Loucy (cell line): Measurements from ENCODE around the gene YIF1B.

Experiments used
- H2AFZ ChIP-seq: fragments of 200-600 bp; sonication (generic); 2 replicates; pipeline ENCODE4 v1.6.0; 2016; ENCODE audit warnings: antibody characterized with exemption, mild to moderate bottlenecking, low read length, moderate library complexity
- H3F3A ChIP-seq: fragments of 200-600 bp; 2 replicates; pipeline ENCODE4 v1.6.0; 2016; ENCODE audit warnings: antibody characterized with exemption, low read depth, mild to moderate bottlenecking
- H3K27me3 ChIP-seq: fragments of 200-600 bp; sonication (generic); 2 replicates; pipeline ENCODE4 v1.6.1; 2014; ENCODE audit warnings: low read length, mild to moderate bottlenecking; ENCODE audit not compliant: insufficient read depth, poor library complexity, severe bottlenecking
- H3K36me3 ChIP-seq: fragments of 200-600 bp; sonication (generic); 2 replicates; pipeline ENCODE4 v1.6.1; 2016; ENCODE audit warnings: low read length; ENCODE audit not compliant: insufficient read depth
- H3K4me1 ChIP-seq: fragments of 200-600 bp; sonication (generic); 2 replicates; pipeline ENCODE4 v1.5.1; 2014; ENCODE audit warnings: low read length, mild to moderate bottlenecking; ENCODE audit not compliant: insufficient read depth, poor library complexity, severe bottlenecking
- H3K4me2 ChIP-seq: fragments of 200-600 bp; sonication (generic); 2 replicates; pipeline ENCODE4 v1.6.0; 2014; ENCODE audit warnings: antibody characterized with exemption, low read length, low read depth, mild to moderate bottlenecking; ENCODE audit not compliant: poor library complexity, severe bottlenecking
- H3K4me3 ChIP-seq: fragments of 200-600 bp; sonication (generic); 2 replicates; pipeline ENCODE4 v1.5.1; 2014; ENCODE audit warnings: low read length, mild to moderate bottlenecking, mixed read lengths; ENCODE audit not compliant: poor library complexity, severe bottlenecking
- H3K79me2 ChIP-seq: fragments of 200-600 bp; sonication (generic); 2 replicates; pipeline ENCODE4 v1.6.1; 2014; ENCODE audit warnings: low read length; ENCODE audit not compliant: insufficient read depth
- H3K9ac ChIP-seq: fragments of 200-600 bp; sonication (generic); 2 replicates; pipeline ENCODE4 v1.6.0; 2014; ENCODE audit warnings: mild to moderate bottlenecking, low read depth, low read length, moderate library complexity; ENCODE audit not compliant: poor library complexity, severe bottlenecking
- H3K9me2 ChIP-seq: fragments of 200-600 bp; sonication (generic); replicated peaks from 2 replicates; pipeline ENCODE4 v1.6.1; 2016; ENCODE audit warnings: low read depth, low read length, mixed read lengths
- H3K9me3 ChIP-seq: fragments of 200-600 bp; sonication (generic); 2 replicates; pipeline ENCODE4 v1.6.1; 2014; ENCODE audit warnings: mild to moderate bottlenecking, antibody characterized with exemption, low read length, low read depth; ENCODE audit not compliant: insufficient read depth
- H4K20me1 ChIP-seq: fragments of 200-600 bp; sonication (generic); 2 replicates; pipeline ENCODE4 v1.6.0; 2014; ENCODE audit warnings: antibody characterized with exemption, low read length, mild to moderate bottlenecking; ENCODE audit not compliant: insufficient read depth, poor library complexity, severe bottlenecking
- EZH2phosphoT487 ChIP-seq: fragments of 200-600 bp; IDR thresholded peaks from 2 replicates; pipeline ENCODE4 v1.6.1; 2018; ENCODE audit warnings: antibody characterized with exemption, mild to moderate bottlenecking, moderate library complexity, borderline replicate concordance
- TF ChIP-seq, protein P1 (sequence below): fragments of 200-600 bp; sonication (generic); conservative IDR thresholded peaks from 2 replicates; pipeline ENCODE4 v1.5.1; 2014; ENCODE audit warnings: mild to moderate bottlenecking, antibody characterized with exemption, low read length

The YIF1B gene

DNA sequence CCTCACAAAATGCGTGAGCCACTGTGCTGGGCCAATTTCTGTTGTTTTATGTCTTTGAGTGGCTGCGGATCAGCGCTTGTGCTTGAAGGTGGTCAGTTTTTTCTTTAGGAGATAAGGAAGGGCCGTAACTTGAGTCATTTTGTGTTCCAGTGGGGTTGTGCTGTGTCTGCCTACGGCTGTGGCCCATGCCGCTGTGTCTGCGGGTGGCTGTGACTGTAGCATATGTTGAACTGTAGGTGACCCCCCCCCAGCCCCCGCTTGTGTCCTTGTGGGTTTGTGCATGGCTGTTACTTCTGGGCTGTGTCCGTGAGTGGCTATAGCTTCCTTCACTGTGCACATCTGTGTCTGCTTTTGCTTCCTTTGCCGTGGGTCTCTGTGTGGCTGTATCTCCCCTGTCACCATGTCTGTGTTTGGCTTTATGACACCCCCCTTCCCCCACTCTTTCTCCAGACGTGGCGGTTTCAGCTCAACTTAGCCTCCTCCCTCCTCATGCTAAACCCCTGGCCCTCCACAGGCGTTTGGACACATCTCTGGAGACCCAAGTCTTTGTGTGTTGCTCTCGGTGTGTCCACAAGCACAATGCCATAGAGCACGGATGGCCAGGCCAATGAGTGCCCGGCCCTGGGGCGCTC, 60.2 kb downstream of the YIF1B start:
- Histone ChIP-seq H3K27me3 (no peaks in the 10 kb centered on the region), H3K4me2 (no peak overlapping the region), H3K79me2 (no peaks in the 10 kb centered on the region), H3K36me3 (no peaks in the 10 kb centered on the region), H3F3A (no peaks in the 10 kb centered on the region), H2AFZ (no peak overlapping the region), H3K4me1 (peaks cover 25% of the 10 kb centered on the region), H4K20me1 (no peaks in the 10 kb centered on the region), H3K9me2 (no peaks in the 10 kb centered on the region), H3K4me3 (no peak overlapping the region), H3K9me3 (no peaks in the 10 kb centered on the region), H3K9ac (peak overlapping the region; percentile 22)
- TF ChIP-seq, protein P1, sequence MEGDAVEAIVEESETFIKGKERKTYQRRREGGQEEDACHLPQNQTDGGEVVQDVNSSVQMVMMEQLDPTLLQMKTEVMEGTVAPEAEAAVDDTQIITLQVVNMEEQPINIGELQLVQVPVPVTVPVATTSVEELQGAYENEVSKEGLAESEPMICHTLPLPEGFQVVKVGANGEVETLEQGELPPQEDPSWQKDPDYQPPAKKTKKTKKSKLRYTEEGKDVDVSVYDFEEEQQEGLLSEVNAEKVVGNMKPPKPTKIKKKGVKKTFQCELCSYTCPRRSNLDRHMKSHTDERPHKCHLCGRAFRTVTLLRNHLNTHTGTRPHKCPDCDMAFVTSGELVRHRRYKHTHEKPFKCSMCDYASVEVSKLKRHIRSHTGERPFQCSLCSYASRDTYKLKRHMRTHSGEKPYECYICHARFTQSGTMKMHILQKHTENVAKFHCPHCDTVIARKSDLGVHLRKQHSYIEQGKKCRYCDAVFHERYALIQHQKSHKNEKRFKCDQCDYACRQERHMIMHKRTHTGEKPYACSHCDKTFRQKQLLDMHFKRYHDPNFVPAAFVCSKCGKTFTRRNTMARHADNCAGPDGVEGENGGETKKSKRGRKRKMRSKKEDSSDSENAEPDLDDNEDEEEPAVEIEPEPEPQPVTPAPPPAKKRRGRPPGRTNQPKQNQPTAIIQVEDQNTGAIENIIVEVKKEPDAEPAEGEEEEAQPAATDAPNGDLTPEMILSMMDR, result no peak
- TF ChIP-seq EZH2phosphoT487, result no peak

DNA sequence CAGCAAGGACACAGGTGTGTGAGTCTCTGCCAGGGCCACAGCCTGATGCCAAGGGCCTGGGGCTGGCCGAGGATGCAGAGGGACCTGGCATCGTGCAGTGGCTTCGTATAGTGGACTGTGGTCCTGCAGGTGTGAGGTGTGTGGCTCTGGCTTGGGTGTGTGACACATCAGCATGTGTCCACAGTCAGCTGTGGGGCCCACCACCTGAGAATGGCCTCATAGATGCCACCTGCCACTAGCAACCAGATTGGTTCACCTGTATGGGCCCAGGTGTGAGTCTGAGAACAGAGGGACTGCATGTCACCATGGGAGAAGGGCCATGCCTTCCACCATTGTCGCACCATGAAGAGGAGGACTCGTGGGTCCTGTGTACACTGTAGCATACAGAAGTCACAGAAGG, 62.0 kb downstream of the YIF1B start:
- Histone ChIP-seq H3F3A (no peaks in the 10 kb centered on the region), H4K20me1 (no peaks in the 10 kb centered on the region), H3K9me3 (no peaks in the 10 kb centered on the region), H3K79me2 (no peaks in the 10 kb centered on the region), H3K36me3 (no peaks in the 10 kb centered on the region), H3K27me3 (no peaks in the 10 kb centered on the region), H3K4me3 (no peak overlapping the region), H3K9me2 (no peaks in the 10 kb centered on the region), H3K4me2 (no peak overlapping the region), H3K4me1 (peaks cover 25% of the 10 kb centered on the region), H3K9ac (no peak overlapping the region), H2AFZ (no peak overlapping the region)
- no peak for TF ChIP-seq EZH2phosphoT487
- TF ChIP-seq, protein P1, result no peak
